DOHH2 (cell line): ENCODE measurements around the gene MCEE.
"Not testable (repeated sequence)": the region's sequence is repeated elsewhere in the genome, so short reads cannot be mapped to it uniquely, and the experiment has no call there.

Source experiments
- H3F3A ChIP-seq: fragments of 200-600 bp; sonication (generic), shearing (Covaris generic); 2 replicates; pipeline ENCODE4 v1.6.0; 2016; ENCODE audit warnings: antibody characterized with exemption, mild to moderate bottlenecking; ENCODE audit not compliant: control insufficient read depth, insufficient read depth
- H3K27ac ChIP-seq: fragments of 200-600 bp; sonication (generic); 2 replicates; pipeline ENCODE4 v1.5.1; 2014; ENCODE audit warnings: low read depth, mild to moderate bottlenecking, low read length, moderate library complexity
- H3K27me3 ChIP-seq: fragments of 200-600 bp; sonication (generic); 2 replicates; pipeline ENCODE4 v1.6.1; 2014; ENCODE audit warnings: mild to moderate bottlenecking, low read length, mixed read lengths; ENCODE audit not compliant: control insufficient read depth
- H3K36me3 ChIP-seq: fragments of 200-600 bp; sonication (generic); 2 replicates; pipeline ENCODE4 v1.6.1; 2014; ENCODE audit warnings: mild to moderate bottlenecking, low read length, moderate library complexity, mixed read lengths; ENCODE audit not compliant: control insufficient read depth
- H3K4me1 ChIP-seq: fragments of 200-600 bp; sonication (generic); 2 replicates; pipeline ENCODE4 v1.6.1; 2014; ENCODE audit warnings: mild to moderate bottlenecking, low read length, mixed read lengths; ENCODE audit not compliant: control insufficient read depth
- H3K4me2 ChIP-seq: fragments of 200-600 bp; sonication (generic); 2 replicates; pipeline ENCODE4 v1.6.0; 2014; ENCODE audit warnings: mild to moderate bottlenecking, low read length, moderate library complexity
- H3K4me3 ChIP-seq: fragments of 200-600 bp; sonication (generic); 2 replicates; pipeline ENCODE4 v1.5.1; 2014; ENCODE audit warnings: mild to moderate bottlenecking, low read length, mixed read lengths
- H3K79me2 ChIP-seq: fragments of 200-600 bp; sonication (generic); 2 replicates; pipeline ENCODE4 v1.6.1; 2014; ENCODE audit warnings: mild to moderate bottlenecking, low read length, mixed read lengths; ENCODE audit not compliant: control insufficient read depth
- H3K9me2 ChIP-seq: fragments of 200-600 bp; sonication (generic); replicated peaks from 2 replicates; pipeline ENCODE4 v1.6.1; 2014; ENCODE audit warnings: mild to moderate bottlenecking, low read length, mixed read lengths; ENCODE audit not compliant: control insufficient read depth
- H3K9me3 ChIP-seq: fragments of 200-600 bp; sonication (generic); 2 replicates; pipeline ENCODE4 v1.6.1; 2014; ENCODE audit warnings: antibody characterized with exemption, low read length, mixed read lengths; ENCODE audit not compliant: control insufficient read depth, insufficient read depth
- H4K20me1 ChIP-seq: fragments of 200-600 bp; sonication (generic); 2 replicates; pipeline ENCODE4 v1.6.0; 2014; ENCODE audit warnings: low read depth, mild to moderate bottlenecking, antibody characterized with exemption, low read length, moderate library complexity; ENCODE audit not compliant: control insufficient read depth, insufficient read depth
- EZH2phosphoT487 ChIP-seq: fragments of 200-600 bp; sonication (generic); IDR thresholded peaks from 2 replicates; pipeline ENCODE4 v1.6.1; 2017; ENCODE audit warnings: borderline replicate concordance, mild to moderate bottlenecking, antibody characterized with exemption, low read length, moderate library complexity, mixed read lengths
- TF ChIP-seq, protein P1 (sequence below): fragments of 200-600 bp; sonication (generic); IDR thresholded peaks from one replicate; pipeline ENCODE4 v1.5.1; 2014; ENCODE audit warnings: antibody characterized with exemption, mild to moderate bottlenecking, low read depth, low read length; ENCODE audit not compliant: poor library complexity, severe bottlenecking

MCEE gene

DNA sequence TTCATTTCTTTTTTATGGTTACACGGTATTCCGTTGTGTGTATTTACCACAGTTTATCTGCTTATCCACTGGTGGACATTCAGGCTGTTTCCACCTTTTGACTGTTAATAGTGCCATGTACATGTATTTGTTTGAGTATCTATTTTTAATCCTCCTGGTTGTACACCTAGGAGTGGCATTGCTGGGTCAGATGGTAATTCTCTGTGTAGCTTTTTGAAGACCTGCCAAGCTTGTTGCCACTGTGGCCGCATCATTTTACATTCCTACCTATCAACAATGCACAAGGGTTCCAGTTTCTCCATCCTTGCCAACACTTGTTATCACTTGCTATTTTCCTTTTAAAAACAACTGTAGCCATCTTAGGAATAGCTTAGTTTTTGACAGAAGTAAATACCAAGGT lies 13.8 kb upstream of the MCEE start:
- H4K20me1 ChIP-seq: no peaks in the 10 kb centered on the region
- H3K4me1 ChIP-seq: no peaks in the 10 kb centered on the region
- no peak overlapping the region for H3K4me2 ChIP-seq
- H3K27ac ChIP-seq: no peak overlapping the region
- TF ChIP-seq, protein P1, sequence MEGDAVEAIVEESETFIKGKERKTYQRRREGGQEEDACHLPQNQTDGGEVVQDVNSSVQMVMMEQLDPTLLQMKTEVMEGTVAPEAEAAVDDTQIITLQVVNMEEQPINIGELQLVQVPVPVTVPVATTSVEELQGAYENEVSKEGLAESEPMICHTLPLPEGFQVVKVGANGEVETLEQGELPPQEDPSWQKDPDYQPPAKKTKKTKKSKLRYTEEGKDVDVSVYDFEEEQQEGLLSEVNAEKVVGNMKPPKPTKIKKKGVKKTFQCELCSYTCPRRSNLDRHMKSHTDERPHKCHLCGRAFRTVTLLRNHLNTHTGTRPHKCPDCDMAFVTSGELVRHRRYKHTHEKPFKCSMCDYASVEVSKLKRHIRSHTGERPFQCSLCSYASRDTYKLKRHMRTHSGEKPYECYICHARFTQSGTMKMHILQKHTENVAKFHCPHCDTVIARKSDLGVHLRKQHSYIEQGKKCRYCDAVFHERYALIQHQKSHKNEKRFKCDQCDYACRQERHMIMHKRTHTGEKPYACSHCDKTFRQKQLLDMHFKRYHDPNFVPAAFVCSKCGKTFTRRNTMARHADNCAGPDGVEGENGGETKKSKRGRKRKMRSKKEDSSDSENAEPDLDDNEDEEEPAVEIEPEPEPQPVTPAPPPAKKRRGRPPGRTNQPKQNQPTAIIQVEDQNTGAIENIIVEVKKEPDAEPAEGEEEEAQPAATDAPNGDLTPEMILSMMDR: no peak
- TF ChIP-seq EZH2phosphoT487: no peak
- H3F3A ChIP-seq: no peaks in the 10 kb centered on the region
- H3K9me2 ChIP-seq: no peaks in the 10 kb centered on the region
- no peaks in the 10 kb centered on the region for H3K79me2 ChIP-seq
- H3K36me3 ChIP-seq: peaks cover 95% of the 10 kb centered on the region
- H3K27me3 ChIP-seq: no peaks in the 10 kb centered on the region
- H3K4me3 ChIP-seq: no peak overlapping the region
- H3K9me3 ChIP-seq: no peaks in the 10 kb centered on the region

DNA sequence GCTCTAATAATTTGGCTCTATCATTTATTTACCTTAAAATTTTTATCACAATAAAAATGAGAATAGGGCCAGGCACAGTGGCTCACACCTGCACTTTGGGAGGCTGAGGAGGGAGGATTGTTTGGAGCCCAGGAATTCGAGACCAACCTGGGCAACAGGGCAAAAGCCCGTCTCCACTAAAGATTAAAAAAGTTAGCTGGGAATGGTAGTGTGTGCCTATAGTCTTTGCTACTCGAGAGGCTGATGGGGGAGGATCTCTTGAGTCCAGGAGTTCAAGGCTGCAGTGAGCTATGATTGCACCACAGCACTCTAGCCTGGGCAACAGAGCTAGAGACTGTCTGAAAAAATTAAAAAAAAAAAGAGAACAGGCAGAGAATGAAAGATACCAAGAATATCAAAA lies 6.1 kb upstream of the MCEE start:
- Histone ChIP-seq H3F3A (no peaks in the 10 kb centered on the region), H3K4me1 (peaks cover 17% of the 10 kb centered on the region), H3K27me3 (no peaks in the 10 kb centered on the region), H3K4me2 (no peak overlapping the region), H3K27ac (no peak overlapping the region), H3K9me3 (no peaks in the 10 kb centered on the region), H3K4me3 (no peak overlapping the region), H3K9me2 (no peaks in the 10 kb centered on the region), H3K36me3 (peaks cover 86% of the 10 kb centered on the region), H4K20me1 (0 out of 2 replicates have a peak, but pooled peaks cover 6% of the 10 kb centered on the region), H3K79me2 (peaks cover 27% of the 10 kb centered on the region)
- TF ChIP-seq, protein P1: no peak
- TF ChIP-seq EZH2phosphoT487: no peak

DNA sequence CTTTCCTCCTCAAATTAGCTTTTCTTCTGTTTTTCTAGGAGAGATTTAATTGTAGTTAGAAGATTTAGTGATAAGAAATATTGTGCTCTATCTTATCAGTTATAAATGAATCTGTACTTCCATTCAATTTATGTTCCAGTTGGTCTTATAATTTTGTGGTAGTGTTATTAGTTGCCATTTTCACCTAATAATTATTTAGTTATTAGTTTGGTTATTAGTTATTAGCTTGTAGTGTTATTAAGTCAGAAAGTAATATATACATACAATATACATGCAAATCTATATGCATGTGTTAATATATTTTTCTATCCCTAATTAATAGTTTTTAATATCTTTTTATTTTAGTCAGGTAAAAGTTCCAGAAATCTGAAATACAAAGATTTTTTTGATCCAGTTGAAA lies 3.6 kb upstream of the MCEE start:
- Histone ChIP-seq H3K4me2 (no peak overlapping the region), H3K4me1 (peaks cover 22% of the 10 kb centered on the region), H3K27me3 (no peaks in the 10 kb centered on the region), H3K4me3 (no peak overlapping the region), H3K36me3 (peaks cover 67% of the 10 kb centered on the region), H3K79me2 (peaks cover 51% of the 10 kb centered on the region), H3K9me3 (no peaks in the 10 kb centered on the region), H3K27ac (no peak overlapping the region), H3K9me2 (no peaks in the 10 kb centered on the region), H3F3A (no peaks in the 10 kb centered on the region), H4K20me1 (0 out of 2 replicates have a peak, but pooled peaks cover 6% of the 10 kb centered on the region)
- TF ChIP-seq, protein P1: no peak
- no peak for TF ChIP-seq EZH2phosphoT487

DNA sequence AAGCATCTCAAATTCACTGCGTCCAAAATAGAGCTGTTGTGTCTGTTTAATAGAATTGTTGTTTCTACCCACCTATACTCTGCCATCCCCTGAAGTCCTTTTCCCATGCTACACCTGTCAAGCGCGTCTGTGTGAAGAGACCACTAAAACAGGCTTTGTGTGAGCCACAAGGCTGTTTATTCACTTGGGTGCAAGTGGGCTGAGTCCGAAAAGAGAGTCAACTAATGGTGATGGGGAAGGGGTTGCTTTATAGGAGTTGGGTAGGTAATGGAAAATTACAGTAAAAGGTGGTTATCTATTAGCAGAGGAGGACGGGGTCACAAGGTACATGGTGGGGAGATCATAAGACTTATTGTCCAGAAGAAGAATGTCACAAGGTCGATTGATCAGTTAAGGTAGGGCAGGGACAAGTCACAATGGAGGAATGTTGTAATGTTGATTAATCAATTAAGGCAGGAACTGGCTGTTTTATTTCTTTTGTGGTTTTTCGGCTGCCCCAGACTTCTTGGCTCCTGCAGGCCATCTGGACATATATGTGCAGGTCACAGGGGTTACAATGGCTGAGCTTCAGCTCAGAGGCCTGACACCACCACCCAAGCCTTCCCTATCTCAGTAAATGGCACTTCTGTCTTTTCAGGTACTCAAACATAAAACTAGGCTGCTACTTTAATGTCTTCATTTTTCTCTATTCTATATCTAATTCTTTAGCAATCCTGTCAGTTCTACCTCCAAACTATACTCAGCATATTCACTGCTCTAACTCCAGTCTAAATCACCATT lies 1.5 kb upstream of the MCEE start:
- H3F3A ChIP-seq, H4K20me1 ChIP-seq, H3K9me2 ChIP-seq, H3K9me3 ChIP-seq, H3K27me3 ChIP-seq: not testable (repeated sequence)
- peak overlapping the region; percentile 94 for H3K4me2 ChIP-seq
- H3K79me2 ChIP-seq: peaks cover 71% of the 10 kb centered on the region
- H3K27ac ChIP-seq: peak overlapping the region; percentile 69
- H3K4me1 ChIP-seq: peaks cover 34% of the 10 kb centered on the region
- H3K4me3 ChIP-seq: peak overlapping the region; percentile 98
- peaks cover 66% of the 10 kb centered on the region for H3K36me3 ChIP-seq
